ENCODE measurements around the gene MBP.
"Not testable (repeated sequence)": the region's sequence is repeated elsewhere in the genome, so short reads cannot be mapped to it uniquely, and the experiment has no call there.

The MBP gene

DNA sequence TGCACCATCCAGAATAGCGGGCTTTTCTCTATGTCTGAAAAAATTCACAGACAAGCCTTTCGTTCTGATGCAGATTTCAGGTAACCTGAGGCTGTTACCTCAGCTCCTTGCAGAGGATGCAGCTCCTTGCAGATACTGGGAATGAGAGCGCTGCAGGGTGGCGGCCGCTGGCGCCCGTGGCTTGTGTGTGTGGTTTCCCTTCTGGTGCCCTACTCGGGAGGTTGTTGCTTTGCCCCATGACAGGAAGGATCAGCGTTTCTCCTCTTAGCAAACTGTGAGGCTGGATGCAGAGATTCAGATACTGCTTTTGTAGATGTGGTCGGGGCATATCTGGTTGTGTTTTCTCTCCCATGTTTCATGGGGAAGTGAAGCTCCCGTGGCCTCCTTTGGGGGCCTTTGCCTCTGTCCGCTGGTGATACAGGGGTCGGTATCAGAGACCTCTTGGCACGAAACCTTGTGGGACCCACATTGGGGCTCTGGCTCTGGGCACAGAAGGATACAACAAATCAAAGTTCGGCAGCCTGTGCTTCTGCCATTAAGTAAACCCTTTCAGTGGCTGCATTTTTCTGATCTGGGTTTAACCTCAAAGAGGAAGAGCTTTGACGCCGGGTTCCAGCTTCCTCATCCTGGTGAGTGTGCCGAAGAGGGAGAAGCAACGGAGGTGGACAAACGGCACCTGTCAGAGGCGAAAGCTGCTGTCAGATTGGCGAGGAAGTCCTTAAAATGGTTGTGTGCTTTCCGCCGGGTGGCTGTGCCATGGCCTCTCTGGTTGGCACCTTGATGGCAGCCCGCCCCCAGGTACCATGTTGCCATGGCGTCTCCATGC is 127.8 kb downstream of the MBP start:
- no peak for DNase-seq (ENCODE audit: low read depth)

DNA sequence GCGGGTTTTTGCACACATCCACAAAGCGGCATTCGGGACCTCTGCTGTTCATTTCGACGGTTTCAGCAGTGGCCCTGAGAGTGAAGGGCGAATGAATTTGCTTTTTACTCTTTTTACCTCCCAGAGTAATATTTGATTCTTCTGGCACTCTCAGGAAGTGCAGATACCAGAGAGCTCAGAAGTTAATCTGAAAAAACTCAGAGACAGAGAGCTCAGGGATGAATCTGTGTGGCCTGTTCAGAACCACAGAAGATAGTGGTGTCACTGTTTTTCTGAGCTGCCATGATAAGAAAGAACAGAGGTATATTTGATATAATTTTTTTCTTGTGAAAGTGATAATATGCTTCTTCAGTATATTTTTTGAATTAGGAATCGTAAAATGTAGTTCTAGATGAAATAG is 129.3 kb downstream of the MBP start:
- DNase-seq (ENCODE audit: low read depth) = no peak

DNA sequence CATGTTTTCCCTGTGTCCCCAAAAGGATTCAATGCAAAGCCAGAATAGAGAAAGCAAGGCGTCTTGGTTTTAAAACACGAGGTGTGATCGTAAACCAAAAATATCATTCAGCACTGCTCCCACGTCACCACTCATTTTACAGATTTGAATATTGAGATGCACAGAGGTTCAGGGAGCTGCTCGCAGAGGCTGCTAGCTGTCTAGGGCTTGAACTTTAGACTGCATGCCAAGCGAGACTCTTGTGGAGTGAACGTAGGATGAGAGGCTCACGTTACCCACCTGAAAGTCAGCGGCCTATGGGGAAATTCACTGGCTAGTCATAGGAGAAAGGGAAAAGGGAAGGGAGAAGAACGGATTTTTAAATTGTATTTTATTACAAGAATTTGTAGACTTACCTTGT is 130.1 kb downstream of the MBP start:
- DNase-seq (ENCODE audit: low read depth) = no peak

DNA sequence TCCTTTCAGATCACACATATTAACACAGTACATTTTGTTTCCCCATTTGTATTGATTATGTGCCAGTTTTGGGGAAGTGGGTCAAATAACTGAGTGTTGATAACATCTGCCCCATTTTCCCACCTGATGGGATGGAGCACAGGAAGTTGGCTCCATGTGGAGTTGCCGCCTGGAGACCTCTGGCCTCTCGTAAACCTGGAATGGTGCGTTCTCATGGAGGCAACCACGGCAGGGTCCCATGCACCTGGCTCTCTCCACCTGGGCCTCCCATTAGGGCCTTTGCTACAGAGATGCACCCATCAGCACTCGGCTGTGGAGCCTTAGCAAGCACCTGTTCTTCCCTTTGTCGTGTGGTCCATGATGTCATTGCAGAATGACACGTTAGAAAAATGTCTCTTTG is 130.6 kb downstream of the MBP start:
- no peak for DNase-seq (ENCODE audit: low read depth)

DNA sequence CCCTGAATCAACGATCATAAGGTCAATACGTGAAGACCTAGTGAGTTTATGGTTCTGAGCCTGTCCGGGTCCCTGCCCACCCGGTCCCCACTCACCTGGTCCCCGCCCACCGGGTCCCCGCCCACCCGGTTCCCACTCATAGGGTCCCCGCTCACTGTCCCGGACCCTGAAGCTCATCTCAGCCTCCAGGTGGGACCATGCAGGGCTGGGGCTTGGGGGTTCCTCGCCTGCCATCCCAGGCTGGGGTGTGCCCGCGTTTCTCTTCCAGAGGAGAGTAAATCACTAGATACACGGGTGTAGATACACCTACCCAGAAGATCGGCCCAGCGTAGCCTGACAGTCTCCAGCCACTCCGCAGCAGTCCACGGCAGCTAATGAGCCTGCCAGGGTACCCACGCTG is 131.5 kb downstream of the MBP start:
- DNase-seq (ENCODE audit: low read depth) = no peak

DNA sequence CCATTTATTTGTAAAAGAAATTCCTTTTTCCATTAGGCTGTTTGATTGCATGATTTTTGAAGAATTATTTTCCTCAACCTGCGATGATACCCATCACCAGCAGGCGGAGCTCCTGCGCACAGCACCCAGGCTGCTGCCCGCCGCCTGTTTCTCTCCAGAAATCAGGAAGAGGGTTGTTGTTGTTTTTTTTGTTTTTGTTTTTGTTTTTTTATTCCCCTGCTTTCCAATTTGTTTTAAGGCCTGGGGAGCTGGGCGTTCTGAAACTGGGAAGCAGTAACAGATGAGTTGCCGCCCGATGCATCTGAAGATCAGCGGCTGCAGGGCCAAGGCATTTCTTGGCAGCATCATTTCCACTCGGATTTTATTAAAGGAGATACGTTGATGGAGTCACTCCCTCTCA is 132.1 kb downstream of the MBP start:
- DNase-seq (ENCODE audit: low read depth) = no peak

DNA sequence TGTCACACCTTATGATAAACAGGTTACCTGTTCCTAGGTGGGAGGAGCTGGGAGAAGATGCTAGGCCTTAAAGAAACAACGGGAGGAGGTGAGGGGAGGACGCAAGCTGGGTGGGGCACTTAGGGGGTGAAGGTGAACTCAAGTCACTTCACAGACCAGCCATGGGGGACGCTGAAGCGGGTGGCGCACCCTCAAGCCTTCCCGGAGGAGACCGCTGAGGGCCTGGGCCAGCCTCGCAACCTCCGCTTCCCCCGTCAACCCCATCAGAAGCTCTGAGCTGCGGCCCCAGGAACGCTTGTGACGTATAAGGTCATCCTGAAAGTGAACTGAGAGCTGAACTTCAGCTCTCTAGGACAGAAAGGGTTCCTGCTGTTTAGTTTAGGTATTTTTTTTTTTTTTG is 133.5 kb downstream of the MBP start:
- DNase-seq (ENCODE audit: low read depth) = no peak

DNA sequence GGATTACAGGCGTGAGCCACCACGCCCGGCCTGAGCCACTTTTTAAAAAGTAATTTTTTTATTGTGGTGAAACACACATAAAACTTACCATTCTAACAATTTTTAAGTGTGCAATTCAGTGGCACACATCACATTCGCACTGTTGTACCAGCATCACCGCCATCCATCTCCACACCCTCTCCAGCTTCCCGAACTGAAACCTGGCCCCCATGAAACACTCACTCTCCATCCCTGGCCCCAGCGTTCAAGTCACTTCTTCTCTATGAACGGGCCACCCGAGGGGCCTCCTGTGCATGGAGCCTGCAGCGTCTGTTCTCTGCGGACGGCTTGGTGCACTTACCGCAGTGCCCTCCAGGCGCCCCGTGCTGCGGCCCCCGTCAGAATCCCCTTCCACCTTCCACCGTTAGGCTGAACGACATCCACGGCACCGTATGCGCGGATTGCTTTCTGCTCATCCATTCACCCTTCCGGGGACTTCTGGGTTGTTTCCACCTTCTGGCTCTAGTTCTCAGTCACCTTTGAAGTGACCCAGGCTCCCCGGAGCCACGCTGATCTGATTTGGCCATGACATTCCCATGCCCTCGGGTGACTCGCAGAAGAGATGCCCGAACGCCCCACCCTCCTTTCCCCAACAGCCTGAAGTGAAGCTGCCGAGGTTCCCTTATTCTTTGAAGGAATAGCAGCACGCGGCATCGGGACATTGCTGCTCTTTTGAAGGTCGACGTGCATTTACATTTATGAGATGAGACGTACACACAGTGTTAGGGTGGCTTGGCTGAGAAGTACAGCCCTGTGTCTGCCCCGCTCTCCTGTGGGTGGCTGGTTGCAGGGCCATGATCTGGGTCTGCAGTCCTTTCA is 134.4 kb downstream of the MBP start:
- DNase-seq (ENCODE audit: low read depth) = no peak

DNA sequence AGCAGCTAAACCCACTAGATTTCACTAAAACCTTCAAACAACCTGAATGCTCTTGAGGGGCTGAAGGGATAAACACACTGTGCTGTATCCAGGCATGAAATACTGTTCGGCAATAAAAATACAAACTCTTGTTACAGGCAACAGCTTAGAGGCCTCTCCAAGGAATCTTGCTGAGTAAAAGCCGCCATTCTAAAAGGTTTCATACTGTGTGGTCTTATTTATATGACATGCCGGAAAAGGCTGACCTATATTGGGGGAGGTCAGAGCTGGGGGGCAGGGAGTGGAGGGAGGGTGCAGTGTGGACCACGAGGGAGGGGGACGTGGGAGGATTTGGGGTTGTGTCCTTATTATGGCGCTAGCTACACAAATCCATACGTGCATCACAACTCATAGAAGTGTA is 136.2 kb downstream of the MBP start:
- DNase-seq (ENCODE audit: low read depth) = no peak

DNA sequence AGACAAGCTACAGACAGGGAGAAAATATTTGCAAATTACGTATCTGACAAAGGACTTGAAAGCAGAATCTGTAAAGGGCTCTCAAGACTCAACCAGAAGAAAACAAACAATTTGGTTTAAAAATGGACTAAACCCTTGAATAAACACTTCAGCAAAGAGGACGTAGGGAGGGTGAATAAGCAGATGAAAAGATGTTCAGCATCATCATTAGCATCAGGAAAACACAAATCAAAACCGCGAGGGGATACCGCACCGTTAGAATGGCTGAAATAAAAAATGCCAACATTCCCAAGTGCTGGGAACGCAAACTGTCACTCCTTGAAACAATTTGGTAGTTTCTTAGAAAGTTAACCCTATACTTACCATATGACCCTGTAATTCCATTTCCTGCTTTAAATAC is 136.7 kb downstream of the MBP start:
- DNase-seq (ENCODE audit: low read depth) = no peak

DNA sequence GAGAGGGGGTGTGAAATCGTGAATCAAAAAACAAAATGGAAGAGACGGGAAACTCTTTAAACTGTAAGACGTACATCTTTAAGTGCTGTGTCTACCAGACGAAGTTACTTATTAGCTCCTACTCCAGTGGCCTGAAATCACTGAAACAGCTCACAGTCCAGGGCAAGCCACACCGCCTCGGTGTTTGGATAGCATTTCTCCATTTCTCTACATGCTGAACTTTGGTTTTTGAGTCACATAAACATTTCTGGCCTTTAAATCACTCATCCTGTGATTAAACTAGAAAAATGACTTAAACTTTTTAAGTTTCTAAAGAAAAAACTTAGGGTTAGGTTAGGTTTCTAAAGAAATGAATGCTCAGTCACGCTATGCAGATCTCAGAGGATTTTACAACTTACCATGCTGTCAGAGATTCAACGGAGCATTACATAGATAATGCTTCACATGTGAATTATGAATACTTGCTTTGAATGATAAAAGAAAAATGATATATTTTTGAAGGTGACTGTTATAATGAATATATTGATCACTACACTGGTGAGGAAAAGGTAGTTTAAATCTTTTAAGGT is 138.4 kb downstream of the MBP start:
- no peak for DNase-seq (ENCODE audit: low read depth)

DNA sequence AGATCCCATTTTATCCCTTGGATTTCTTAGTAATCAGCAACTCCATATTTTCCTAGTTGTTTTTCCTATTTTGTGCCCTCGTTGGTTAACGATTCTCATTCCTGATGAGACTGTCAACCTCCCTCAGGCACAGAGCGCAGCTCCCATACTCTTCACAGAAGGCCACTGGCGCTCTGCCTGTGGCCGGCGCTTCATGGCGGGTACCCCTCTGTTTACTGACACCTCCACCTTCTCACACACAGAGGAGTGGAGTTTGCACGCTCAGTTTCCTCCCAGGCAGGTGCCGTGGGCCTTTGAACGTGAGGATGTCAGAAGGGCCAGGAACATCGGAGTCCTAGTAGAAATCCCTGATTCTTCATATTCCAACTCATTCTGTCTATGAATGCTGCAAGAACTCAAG is 139.0 kb downstream of the MBP start:
- no peak for DNase-seq (ENCODE audit: low read depth)

DNA sequence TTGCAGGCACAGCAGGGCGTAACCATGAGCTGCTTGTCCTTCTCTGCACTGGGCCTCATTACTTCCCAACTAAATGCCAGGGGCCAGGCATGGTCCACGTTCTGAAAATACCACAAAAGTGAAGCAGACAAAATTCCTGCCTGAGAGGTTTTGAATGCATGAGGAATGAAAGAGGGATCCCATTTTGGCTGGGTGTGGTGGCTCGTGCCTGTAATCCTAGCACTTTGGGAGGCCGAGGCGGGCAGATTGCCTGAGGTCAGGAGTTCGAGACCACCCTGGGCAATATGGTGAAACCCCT is 139.5 kb downstream of the MBP start:
- DNase-seq (ENCODE audit: low read depth) = no peak

DNA sequence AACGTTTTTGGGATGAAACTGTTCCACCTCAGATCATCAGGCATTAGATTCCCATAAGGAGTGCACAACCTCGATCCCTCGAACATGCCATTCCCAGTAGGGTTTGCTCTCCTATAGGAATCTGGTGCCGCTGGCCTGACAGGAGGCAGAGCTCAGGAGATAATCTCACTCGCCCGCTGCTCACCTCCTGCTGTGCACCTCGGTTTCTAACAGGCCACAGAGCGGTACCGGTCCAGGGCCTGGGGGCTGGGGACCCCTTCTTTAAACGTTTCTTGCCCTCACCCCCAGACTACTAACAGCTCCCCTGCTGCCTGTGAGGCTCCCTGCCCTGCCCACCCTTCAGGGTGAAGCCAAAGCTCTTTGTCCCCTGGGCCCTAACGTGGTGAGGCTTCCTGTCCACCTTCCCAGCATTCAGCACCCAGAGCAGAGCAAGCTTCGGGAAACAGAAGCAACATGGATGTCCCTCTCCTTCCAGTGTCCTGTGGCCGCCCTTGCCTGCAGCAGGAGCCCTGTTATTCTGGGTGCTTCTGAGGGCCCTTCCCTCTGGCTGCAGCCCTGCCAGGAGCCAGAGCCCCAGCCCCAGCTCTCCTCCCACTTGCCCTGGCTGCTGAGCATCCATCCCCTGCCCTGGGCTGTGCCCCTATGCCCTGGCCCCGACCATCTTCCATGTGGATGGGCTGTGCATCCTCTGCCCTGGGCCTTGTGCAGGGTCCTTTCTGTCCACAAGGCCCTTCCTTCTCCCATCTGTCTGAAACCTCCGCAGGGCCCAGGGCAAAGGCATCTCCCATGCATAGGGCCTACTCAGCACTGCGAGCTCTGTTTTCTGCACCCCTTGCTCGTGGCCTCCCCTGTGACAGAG is 140.1 kb downstream of the MBP start:
- DNase-seq (ENCODE audit: low read depth) = no peak

DNA sequence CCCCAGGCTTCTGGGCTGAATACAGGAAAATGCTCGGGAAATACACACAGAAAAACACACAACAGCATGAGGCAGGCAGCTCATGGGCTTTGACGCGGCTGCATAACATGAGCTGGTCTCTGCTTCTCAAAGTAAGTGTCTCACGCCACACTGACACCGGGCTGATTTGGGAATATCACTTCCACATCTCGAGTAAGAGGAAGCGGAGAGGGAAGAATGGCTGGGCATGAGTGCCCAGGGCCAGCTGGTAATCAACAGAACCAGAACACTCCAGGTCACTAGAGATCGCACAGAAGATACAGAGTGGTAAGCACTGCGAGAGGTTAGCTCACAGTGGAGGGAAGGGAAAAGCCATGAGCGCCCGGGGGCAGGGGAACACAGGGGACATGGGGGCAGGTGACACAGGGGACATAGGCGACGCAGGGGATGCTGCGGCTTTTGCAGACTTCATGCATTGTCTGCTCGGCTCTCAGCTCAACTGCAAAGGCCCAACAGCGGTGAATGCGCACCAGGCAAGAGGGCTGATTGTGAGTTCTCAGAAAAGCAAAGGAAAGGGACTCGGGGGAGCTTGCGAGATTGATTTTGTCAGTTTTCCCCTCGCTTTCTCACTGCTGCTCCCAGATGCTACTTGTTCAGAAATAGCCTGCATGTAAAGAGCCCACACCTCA is 141.4 kb downstream of the MBP start:
- no peak for DNase-seq (ENCODE audit: low read depth)

DNA sequence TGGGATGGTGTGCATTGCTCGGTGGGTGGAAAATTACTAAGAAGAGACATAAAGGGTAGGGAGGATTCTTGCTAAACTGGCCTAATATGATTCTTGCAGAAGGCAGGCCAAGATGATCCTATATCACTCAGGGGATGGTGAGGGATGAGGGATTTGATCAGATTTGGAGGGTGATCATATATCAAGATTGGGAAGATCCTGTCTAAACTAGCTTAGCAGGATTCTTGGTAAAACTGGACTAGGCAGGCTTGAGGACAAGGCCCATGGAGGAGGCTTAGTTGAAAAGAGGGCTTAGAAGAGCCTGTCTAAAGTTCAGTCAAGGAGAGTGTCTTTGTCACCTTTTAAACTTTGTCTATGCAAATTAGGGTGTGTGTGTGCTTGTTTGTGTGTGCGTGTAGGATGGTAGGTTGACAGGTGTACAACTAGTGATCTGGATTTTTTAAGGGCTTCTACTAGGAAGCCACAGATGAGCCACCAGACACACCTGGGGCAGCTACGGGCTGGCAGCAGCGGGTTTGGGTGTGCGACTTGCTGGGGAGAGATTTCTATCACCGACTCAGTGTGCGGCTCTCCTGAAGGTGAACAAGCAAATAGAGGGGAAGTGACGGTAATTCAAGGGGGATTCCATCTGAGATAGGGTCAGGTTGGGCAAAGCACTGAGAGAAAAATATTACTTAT is 142.1 kb downstream of the MBP start:
- not testable (repeated sequence) for DNase-seq (ENCODE audit: low read depth)

DNA sequence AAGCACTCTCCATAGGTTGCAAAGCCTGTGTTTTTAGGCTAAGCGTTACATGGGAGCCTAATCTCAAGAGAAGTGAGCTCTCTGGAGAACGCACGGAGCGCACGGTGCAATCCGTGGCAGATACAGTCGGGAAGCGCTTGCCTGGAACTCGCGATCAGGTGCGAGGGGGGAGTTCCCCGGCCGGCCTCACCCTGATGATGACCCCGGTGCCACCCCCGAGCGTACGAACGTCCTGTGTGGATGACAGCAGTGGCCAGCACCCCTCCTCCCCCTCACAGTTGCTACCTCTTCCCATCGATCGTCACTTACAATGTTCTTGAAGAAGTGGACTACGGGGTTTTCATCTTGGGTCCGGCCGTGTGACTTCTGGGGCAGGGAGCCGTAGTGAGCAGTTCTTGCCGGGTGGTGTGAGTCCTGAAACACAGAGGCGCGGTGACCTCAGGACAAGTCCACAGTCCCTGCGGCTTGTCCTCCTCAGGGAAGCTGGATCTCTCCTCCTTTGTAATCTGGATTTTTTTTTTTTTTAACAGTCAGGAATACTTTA is 142.9 kb downstream of the MBP start:
- DNase-seq (ENCODE audit: low read depth) = no peak

DNA sequence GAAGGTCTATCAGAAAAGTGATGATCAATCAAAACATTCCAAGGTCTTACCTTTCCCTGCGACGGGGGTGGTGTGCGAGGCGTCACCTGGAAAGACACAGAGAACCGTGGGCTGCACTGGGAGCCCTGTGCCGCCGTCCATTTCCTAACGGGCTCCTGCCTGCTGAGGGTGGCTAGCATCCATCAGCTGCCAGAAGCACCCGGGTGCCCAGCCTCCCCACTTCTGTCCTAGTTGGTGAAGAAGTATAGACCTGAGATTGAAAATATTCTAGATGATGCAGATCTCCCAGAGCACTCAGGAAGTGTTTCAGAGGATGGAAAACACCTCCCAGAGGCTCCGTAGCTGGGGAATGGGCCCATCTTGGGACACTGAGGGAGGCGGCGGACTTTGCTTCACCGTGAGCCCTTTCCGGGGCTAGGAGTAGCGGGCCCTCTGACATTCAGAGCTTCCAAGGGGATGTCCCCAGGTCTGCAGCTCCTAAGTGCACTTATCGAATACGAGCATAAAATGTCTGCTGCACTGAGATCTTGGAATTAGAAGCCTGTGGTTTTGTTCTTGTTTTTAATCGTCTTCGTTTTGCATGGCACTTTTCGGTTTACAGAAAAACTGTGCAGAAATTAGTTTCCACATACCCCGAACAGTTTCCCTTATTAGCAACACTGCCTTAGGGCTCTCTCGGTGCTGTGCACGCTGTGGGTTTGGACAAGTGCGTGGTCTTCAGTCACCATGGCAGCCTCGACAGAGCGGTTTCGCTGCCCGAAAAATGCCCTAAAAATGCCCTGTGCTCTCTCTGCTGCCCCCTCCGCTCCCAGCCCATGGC is 143.5 kb downstream of the MBP start:
- no peak for DNase-seq (ENCODE audit: low read depth)

DNA sequence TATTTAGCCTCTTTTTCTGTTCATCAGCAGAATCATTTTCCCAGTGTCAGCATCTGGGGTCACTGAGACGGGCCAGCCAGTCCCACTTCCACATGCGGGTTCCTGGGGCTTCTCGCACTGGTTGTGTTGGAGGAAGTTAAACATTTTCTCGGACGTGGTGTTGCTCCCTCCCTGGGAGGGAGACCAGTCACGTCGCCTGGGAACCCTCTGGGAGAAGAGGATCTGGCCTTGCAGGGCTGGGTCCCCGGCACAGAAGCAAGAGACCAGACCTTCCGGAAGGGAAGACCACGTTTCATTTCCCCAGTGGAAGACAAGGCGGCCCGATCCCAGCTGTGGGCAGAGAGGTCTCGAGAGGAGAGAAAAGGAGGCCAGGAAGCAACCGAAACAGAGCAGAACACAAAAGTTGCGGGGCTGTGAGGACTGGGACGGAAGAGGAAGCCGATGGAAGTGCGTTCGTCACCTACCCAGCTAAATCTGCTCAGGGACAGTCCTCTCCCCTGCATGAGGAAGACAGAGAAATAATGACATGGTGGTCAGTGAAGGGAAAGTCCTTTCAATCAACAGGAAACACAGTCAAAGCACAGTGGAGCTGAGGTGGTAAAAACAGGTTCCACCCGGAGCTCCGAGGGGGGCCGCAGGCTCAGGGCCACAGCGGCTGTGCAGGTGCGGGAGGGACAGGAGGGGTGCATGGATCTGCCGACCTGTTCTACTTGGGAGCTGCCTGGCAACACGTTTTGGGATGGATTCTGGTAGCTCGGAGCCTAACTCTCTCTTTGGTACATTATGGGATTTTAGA is 144.4 kb downstream of the MBP start:
- no peak for DNase-seq (ENCODE audit: low read depth)

Measured in GM04504 (cell line).